T-helper 22 cell (primary cell): Measurements from ENCODE around the gene GLDC.
A peak's percentile ranks its signal among the peaks of the same experiment; 100 is the strongest.
"Not testable (repeated sequence)": the region's sequence is repeated elsewhere in the genome, so short reads cannot be mapped to it uniquely, and the experiment has no call there.

ENCODE experiments used
- DNase-seq: peaks from one replicate; pipeline ENCODE4 v3.0.0-alpha.2; 2020; ENCODE audit warnings: low read depth

The GLDC gene

GRCh38 chr9:6645355-6646292, at the start of gene GLDC:
Gene GLDC, minus strand, starts transcription at chr9:6645729. Its CDS starts 230 bp downstream, at chr9:6645499.
- DNase-seq, result no peak

DNA sequence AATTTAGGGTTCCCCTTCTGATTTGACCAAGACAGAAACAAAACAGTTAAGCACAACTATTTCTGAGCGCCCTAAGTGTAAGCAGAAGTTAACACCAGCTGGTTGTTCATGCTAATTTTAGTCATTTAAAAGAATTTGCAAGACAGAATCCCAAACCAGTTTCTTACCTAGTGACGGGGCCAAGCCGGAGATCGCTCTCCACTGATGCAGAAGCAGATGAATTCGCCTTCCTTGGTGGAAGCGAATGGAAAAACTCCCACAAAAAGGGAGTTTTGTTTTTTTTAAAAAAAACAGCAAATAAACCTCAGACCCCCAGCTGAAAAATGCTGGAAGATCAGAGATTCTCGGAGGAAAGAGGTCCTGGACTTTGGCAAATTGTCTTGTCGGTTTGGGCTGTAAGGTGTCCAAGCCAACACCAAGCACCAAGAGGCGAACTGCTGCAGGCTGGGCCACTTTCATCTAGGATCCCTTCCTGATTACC, 47.4 kb upstream of the GLDC start:
- no peak for DNase-seq

DNA sequence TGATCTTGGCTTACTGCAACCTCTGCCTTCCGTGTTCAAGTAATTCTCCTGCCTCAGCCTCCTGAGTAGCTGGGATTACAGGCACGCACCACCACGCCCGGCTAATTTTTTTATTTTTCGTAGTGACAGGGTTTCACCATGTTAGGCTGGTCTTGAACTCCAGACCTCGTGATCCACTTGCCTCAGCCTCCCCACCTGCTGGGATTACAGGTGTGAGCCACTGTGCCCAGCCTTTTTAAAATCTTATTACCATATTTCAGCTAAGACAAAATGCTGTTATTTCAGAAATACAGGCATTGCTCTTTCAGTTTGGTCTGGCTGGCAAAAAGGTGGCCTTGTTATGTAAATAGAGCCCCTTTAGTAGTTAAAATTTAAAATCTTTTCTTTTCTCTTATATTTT, 46.9 kb upstream of the GLDC start:
- DNase-seq, result no peak

DNA sequence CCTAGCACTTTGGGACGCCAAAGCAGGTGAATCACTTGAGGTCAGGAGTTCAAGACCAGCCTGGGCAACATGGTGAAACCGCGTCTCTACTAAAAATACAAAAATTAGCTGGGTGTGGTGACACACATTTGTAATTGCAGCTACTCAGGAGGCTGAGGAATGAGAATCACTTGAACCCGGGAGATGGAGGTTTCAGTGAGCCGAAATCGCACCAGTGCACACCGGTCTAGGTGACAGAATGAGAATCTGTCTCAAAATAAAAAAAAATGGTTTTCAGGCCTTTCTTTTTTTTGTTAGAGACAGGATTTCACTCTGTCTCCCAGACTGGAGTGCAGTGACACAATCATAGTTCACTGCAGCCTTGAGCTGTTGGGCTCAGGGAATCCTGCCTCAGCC, 45.1 kb upstream of the GLDC start:
- DNase-seq, result not testable (repeated sequence)

DNA sequence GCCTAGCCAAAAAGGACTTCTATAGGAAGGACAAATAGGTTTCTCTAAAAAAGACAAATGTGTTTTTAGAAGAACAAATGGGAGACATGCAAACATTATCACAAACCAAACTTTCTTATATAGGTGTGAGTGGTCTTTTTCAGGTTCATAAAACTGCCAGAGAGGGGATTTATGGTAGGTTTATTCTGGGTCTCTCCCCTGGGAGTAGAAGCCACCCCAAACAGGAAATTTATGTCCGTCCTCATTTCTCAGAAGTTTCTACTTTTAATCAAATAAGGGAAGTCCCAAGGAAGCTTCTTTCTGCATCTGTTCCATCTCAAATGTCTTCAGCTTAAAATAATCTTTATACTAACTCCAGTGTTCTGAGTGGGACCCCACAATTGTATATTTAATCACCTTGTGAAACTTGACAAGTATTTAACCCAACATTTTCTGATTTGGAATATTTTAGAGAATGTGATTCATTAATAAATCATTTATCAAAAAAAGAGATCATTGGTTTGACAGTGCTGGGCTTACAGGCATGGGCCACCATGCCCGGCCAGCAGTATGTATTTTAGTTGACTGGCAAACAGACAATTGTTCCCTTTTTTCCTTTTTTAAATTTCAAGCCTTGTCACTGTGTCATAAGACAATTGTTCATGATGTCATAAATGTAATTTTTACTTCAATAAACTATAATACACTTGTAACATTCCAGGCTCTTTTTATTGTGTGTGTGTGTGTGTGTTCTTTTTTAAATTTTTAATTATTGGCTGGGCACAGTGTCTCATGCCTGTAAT, 44.6 kb upstream of the GLDC start:
- DNase-seq, result no peak

DNA sequence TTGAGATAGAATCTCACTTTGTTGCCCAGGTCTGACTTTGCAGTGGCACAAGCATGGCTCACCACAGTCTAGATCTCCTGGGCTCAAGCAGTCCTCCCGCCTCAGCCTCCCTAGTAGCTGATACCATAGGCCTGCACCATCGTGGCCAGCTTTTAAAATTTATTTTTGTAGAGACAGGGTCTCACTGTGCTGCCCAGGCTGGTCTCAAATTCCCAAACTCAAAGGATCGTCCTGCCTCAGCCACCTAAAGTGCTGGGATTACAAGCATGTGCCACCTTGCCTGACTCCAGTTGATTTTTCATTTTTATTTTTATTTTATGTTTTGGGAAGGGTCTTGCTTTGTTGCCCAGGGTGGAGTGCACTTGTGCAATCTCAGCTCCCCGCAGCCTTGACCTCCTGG, 41.7 kb upstream of the GLDC start:
- no peak for DNase-seq

DNA sequence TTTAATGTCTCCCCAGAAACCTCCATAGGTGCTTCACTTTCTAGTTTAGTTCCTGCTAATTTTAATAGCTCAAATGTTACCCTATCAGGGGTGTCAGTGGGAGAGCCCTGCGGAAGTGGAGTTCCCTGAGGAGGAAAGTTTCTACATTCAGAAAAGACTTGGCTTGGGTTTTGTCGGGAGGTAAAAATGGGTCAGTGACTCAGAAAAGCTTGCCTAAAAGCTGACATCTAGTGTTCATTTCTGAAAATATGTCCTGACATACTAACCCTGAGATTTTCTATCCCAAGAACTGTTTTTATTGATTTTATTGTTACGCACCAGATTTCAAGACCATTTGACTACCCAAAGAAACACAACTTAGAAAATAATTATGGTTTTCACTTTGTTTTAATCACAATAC, 40.9 kb upstream of the GLDC start:
- DNase-seq, result no peak

GRCh38 chr9:6681957-6682501, 36.5 kb upstream of the GLDC start:
- no peak for DNase-seq

- peak; percentile 83 for DNase-seq
Measured at GRCh38 chr9:6681147-6681956, 35.8 kb upstream of the GLDC start.

- DNase-seq, result peak; percentile 35
Measured at GRCh38 chr9:6680797-6681146, 35.2 kb upstream of the GLDC start.

- DNase-seq, result no peak
Measured at GRCh38 chr9:6677803-6678202, 32.3 kb upstream of the GLDC start.

DNA sequence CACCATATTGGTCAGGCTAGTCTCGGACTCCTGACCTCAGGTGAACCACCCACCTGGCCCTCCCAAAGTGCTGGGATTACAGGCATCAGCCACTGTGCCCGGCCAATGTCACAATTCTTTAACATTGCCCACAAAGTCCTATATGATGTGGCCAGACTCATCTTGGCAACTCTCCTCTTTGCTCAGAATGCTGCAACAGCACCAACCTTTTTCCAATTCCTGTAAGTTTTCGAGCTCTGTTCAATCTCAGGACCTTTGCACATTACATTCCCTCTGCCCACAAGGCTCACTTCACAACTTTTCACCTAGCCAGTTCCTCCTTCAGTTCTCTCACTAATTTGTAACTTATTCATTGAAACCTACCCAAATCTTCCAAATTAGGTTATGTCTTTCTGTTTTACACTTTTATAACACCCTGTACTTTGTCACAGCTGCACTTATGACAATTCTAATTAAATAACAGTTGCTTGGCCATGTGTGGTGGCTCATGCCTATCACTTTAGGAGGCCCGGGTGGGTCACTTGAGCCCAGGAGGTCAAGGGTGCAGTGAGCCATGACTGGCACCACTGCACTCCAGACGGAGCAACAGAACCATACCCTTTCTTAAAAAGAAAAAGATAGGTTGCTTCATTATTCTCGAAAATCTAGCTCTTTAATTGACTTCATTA, 30.9 kb upstream of the GLDC start:
- DNase-seq, result no peak

- no peak for DNase-seq
Measured at GRCh38 chr9:6675268-6675667, 29.7 kb upstream of the GLDC start.

DNA sequence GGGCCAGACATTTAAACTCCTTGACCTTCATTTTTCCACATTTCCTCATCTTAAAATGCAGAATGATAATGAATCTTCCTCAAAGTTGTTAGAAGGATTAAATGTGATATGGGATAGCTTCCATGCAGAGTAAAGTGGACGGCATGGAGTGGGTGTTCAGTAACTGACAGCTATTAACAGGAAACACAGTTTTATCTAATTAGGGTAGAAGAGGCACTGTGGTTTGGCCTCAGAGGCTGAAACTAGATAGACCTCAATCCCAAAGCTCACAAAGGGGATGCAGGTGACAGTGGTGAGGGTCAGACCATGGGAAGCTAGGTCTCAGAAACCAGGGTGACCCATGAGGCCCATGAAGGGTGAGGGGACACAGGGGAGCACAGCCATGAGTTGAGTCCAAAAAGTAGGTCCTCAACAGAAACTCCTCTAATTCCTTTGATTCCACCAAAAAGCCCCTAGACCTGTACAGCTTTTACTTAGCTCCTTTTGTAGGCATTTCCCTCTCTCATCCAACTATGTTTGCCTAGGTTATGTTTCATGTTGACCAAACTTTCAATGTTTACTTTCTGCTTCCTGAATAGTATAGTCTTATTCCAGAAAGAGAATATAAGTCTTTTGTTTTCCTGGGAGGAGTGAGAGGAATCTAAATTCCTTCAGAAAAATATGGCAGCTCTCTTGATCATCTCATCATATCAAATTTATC, 27.9 kb upstream of the GLDC start:
- no peak for DNase-seq

- DNase-seq, result no peak
Measured at GRCh38 chr9:6672118-6672517, 26.6 kb upstream of the GLDC start.

- no peak for DNase-seq
Measured at GRCh38 chr9:6671416-6671815, 25.9 kb upstream of the GLDC start.

DNA sequence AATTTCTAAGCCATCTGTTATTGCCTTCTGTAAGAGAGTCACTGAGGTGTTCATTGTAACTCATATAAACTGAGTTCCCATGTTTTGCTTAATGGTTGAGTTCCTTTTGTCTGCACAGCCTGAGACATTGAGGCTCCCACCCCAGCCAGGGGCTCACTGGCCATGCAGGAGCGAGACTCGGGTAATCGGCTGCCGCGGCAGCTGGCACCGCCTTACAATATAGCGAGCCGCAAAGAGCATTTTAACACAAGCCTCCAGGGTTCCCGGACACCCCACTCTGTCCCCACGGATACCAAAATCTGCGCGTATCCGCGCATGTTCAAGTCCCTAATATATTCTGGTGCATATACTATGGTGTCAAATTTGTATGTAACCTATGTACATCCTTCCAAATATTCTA, 24.4 kb upstream of the GLDC start:
- DNase-seq, result no peak

GRCh38 chr9:6667633-6668280, 22.2 kb upstream of the GLDC start:
- no peak for DNase-seq

DNA sequence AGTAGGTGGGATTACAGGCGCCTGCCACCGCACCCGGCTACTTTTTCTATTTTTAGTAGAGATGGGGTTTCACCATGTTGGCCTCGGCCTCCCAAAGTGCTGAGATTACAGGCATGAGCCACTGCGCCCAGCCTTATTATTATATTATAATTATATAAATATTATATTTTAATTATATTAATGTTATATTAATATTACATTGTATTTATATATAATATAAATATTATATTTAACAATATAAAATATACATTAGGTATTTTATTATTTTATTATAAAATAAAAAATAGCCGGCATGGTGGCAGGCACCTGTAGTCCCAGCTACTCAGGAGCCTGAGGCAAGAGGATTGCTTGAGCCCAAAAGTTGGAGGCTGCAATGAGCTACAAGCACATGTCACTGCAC, 21.6 kb upstream of the GLDC start:
- no peak for DNase-seq

GRCh38 chr9:6665628-6666027, 20.1 kb upstream of the GLDC start:
- DNase-seq, result no peak
